ENCODE data around the gene COL5A1. TPM values are rescaled to one million over a fixed set of nuclear protein-coding genes. Genes with fewer than 3 reads are reported as not detected.

Gene COL5A1
- polyA plus RNA-seq, 3 donors from 2014 or later: not detected

- no peaks in the 10 kb centered on the region for H3K9me3 Mint-ChIP-seq
- no peak overlapping the region for H3K27ac Mint-ChIP-seq
- H3K4me3 Mint-ChIP-seq: no peak overlapping the region
- H3K4me1 Mint-ChIP-seq: peaks cover 0 to 2% of the 10 kb centered on the region in 2 donors
- no peaks in the 10 kb centered on the region for H3K27me3 Mint-ChIP-seq (ENCODE audit: low read depth in 3 of 3)
- DNase-seq: no peak
- H3K36me3 Mint-ChIP-seq: no peaks in the 10 kb centered on the region
These were observed 4.2 kb downstream of the COL5A1 start for GRCh38 chr9:134645607-134646365.

GRCh38 chr9:134647359-134648080 is 5.9 kb downstream of the COL5A1 start:
- H3K4me3 Mint-ChIP-seq: no peak overlapping the region
- DNase-seq: no peak
- no peaks in the 10 kb centered on the region for H3K36me3 Mint-ChIP-seq
- H3K9me3 Mint-ChIP-seq: no peaks in the 10 kb centered on the region
- no peaks in the 10 kb centered on the region for H3K4me1 Mint-ChIP-seq
- H3K27ac Mint-ChIP-seq: no peak overlapping the region
- no peaks in the 10 kb centered on the region for H3K27me3 Mint-ChIP-seq (ENCODE audit: low read depth in 3 of 3)

- no peak for DNase-seq
- H3K36me3 Mint-ChIP-seq: no peaks in the 10 kb centered on the region
- no peak overlapping the region for H3K4me3 Mint-ChIP-seq
- H3K9me3 Mint-ChIP-seq: no peaks in the 10 kb centered on the region
- H3K27me3 Mint-ChIP-seq (ENCODE audit: low read depth in 3 of 3): peaks cover 0 to 2% (median 0%) of the 10 kb centered on the region in 3 donors
- no peak overlapping the region for H3K27ac Mint-ChIP-seq
- no peaks in the 10 kb centered on the region for H3K4me1 Mint-ChIP-seq
These were observed 7.3 kb downstream of the COL5A1 start for GRCh38 chr9:134648701-134649530.

GRCh38 chr9:134650431-134651190 is 9.0 kb downstream of the COL5A1 start:
- H3K9me3 Mint-ChIP-seq: no peaks in the 10 kb centered on the region
- no peaks in the 10 kb centered on the region for H3K36me3 Mint-ChIP-seq
- H3K4me1 Mint-ChIP-seq: no peaks in the 10 kb centered on the region
- H3K4me3 Mint-ChIP-seq: no peak overlapping the region
- no peak for DNase-seq
- no peak overlapping the region for H3K27ac Mint-ChIP-seq
- H3K27me3 Mint-ChIP-seq (ENCODE audit: low read depth in 3 of 3): peaks cover 0 to 2% (median 0%) of the 10 kb centered on the region in 3 donors

GRCh38 chr9:134651226-134651905 is 9.8 kb downstream of the COL5A1 start:
- Mint-ChIP-seq H3K4me3 (no peak overlapping the region), H3K27ac (no peak overlapping the region), H3K9me3 (no peaks in the 10 kb centered on the region), H3K4me1 (no peaks in the 10 kb centered on the region), H3K36me3 (no peaks in the 10 kb centered on the region), H3K27me3 (ENCODE audit: low read depth in 3 of 3) (peaks cover 0 to 2% (median 0%) of the 10 kb centered on the region in 3 donors)
- DNase-seq: no peak

GRCh38 chr9:134652291-134653225 is 11.0 kb downstream of the COL5A1 start:
- Mint-ChIP-seq H3K27me3 (ENCODE audit: low read depth in 3 of 3) (peaks cover 0 to 2% (median 0%) of the 10 kb centered on the region in 3 donors), H3K4me1 (no peaks in the 10 kb centered on the region), H3K9me3 (no peaks in the 10 kb centered on the region), H3K4me3 (no peak overlapping the region), H3K36me3 (no peaks in the 10 kb centered on the region), H3K27ac (no peak overlapping the region)
- no peak for DNase-seq

- no peak for DNase-seq
- no peaks in the 10 kb centered on the region for H3K4me1 Mint-ChIP-seq
- H3K4me3 Mint-ChIP-seq: no peak overlapping the region
- H3K36me3 Mint-ChIP-seq: no peaks in the 10 kb centered on the region
- H3K27me3 Mint-ChIP-seq (ENCODE audit: low read depth in 3 of 3): peaks cover 0 to 2% (median 0%) of the 10 kb centered on the region in 3 donors
- H3K27ac Mint-ChIP-seq: no peak overlapping the region
- no peaks in the 10 kb centered on the region for H3K9me3 Mint-ChIP-seq
These were observed 11.8 kb downstream of the COL5A1 start for GRCh38 chr9:134653259-134654009.

- DNase-seq: no peak
- H3K9me3 Mint-ChIP-seq: peaks cover 0 to 2% (median 0%) of the 10 kb centered on the region in 6 donors
- no peak overlapping the region for H3K27ac Mint-ChIP-seq
- H3K27me3 Mint-ChIP-seq (ENCODE audit: low read depth in 3 of 3): peaks cover 0 to 2% (median 0%) of the 10 kb centered on the region in 3 donors
- no peak overlapping the region for H3K4me3 Mint-ChIP-seq
- H3K4me1 Mint-ChIP-seq: no peaks in the 10 kb centered on the region
- no peaks in the 10 kb centered on the region for H3K36me3 Mint-ChIP-seq
These were observed 13.5 kb downstream of the COL5A1 start for GRCh38 chr9:134655101-134655500.

GRCh38 chr9:134655586-134656333 is 14.2 kb downstream of the COL5A1 start:
- Mint-ChIP-seq H3K4me3 (no peak overlapping the region), H3K27me3 (ENCODE audit: low read depth in 3 of 3) (peaks cover 0 to 3% (median 0%) of the 10 kb centered on the region in 3 donors), H3K36me3 (no peaks in the 10 kb centered on the region), H3K9me3 (peaks cover 0 to 9% (median 1%) of the 10 kb centered on the region in 6 donors), H3K4me1 (no peaks in the 10 kb centered on the region), H3K27ac (no peak overlapping the region)
- DNase-seq: no peak

GRCh38 chr9:134656334-134657006 is 14.9 kb downstream of the COL5A1 start:
- DNase-seq: no peak

More at GRCh38 chr9:134656334-134657006, 14.9 kb downstream of the COL5A1 start:
- H3K4me3 Mint-ChIP-seq: no peak overlapping the region
- H3K4me1 Mint-ChIP-seq: no peaks in the 10 kb centered on the region
- H3K36me3 Mint-ChIP-seq: no peaks in the 10 kb centered on the region
- H3K27ac Mint-ChIP-seq: no peak overlapping the region
- H3K27me3 Mint-ChIP-seq (ENCODE audit: low read depth in 3 of 3): peaks cover 0 to 5% (median 0%) of the 10 kb centered on the region in 3 donors
- peaks cover 0 to 10% (median 3%) of the 10 kb centered on the region in 6 donors for H3K9me3 Mint-ChIP-seq
